ENCODE data around the gene APOC4.

The APOC4 gene

DNA sequence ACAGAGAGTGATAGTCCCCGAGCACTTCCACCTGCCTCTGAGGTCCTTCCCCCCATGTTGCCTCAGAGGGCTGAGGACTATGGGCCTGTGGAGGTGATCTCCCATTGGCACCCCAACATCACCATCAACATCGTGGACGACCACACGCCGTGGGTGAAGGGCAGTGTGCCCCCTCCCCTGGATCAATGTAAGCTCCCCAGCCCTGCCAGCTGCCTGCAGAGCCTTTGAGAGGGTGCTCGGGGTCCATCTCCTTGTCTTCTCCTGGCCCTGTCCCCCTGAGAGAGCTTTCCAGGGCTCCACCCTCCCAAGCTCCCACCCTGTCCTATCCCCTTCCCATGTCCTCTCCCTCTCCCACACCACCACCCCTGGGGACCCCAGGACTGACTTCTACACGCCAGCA is 44.4 kb downstream of the APOC4 start:
- no peak overlapping the region for H3K4me3 Mint-ChIP-seq
- no peaks in the 10 kb centered on the region for H3K27me3 Mint-ChIP-seq (ENCODE audit: low read depth, poor library complexity)
- H3K4me1 Mint-ChIP-seq = no peaks in the 10 kb centered on the region
- no peaks in the 10 kb centered on the region for H3K9me3 Mint-ChIP-seq
- no peak overlapping the region for H3K27ac Mint-ChIP-seq
- DNase-seq = no peak
- peaks cover 18% of the 10 kb centered on the region for H3K36me3 Mint-ChIP-seq (ENCODE audit: low read depth)
- TF ChIP-seq, protein P1, sequence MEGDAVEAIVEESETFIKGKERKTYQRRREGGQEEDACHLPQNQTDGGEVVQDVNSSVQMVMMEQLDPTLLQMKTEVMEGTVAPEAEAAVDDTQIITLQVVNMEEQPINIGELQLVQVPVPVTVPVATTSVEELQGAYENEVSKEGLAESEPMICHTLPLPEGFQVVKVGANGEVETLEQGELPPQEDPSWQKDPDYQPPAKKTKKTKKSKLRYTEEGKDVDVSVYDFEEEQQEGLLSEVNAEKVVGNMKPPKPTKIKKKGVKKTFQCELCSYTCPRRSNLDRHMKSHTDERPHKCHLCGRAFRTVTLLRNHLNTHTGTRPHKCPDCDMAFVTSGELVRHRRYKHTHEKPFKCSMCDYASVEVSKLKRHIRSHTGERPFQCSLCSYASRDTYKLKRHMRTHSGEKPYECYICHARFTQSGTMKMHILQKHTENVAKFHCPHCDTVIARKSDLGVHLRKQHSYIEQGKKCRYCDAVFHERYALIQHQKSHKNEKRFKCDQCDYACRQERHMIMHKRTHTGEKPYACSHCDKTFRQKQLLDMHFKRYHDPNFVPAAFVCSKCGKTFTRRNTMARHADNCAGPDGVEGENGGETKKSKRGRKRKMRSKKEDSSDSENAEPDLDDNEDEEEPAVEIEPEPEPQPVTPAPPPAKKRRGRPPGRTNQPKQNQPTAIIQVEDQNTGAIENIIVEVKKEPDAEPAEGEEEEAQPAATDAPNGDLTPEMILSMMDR (IDR thresholded peaks at IDR 0.05) = no peak

DNA sequence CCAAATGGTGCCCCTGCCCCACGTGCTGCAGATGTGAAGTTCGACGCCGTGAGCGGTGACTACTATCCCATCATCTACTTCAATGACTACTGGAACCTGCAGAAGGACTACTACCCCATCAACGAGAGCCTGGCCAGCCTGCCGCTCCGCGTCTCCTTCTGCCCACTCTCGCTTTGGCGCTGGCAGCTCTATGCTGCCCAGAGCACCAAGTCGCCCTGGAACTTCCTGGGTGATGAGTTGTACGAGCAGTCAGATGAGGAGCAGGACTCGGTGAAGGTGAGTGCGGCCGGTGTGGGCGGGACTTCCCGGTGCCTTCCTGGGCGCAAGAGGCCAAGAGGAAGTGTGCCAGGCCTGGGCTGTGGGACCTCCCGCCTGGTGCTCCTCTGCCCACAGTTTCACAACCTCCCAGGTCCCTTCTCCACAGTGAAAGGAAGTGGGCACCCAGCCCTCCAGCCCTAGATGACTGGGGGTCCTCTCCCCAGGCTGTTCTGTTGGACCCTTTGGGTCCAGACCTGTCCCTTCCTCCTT is 45.2 kb downstream of the APOC4 start:
- Mint-ChIP-seq H3K36me3 (ENCODE audit: low read depth) (peaks cover 23% of the 10 kb centered on the region), H3K27ac (no peak overlapping the region)
- no peak for DNase-seq

DNA sequence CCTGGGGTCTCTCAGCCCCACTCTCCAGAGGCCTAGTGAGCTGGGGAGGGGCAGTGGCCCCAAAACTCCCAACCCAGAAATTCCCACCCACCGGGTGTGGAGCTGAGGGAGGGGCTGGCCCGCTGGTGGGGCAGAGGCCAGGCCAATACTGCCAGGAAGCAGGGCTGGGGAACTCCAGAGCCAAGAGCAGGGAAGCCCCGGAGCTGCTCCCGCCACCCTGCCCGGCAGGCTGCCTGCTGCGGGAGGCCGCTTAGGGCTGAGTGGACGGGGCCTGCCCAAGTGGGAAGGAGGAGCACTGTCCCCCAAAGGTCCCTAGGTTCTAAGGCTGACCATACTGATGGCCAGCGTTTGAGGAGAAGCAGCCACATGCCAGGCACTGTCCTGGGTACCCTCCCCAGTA is 46.2 kb downstream of the APOC4 start:
- Mint-ChIP-seq H3K4me3 (no peak overlapping the region), H3K4me1 (no peaks in the 10 kb centered on the region), H3K27me3 (ENCODE audit: low read depth, poor library complexity) (peaks cover 2% of the 10 kb centered on the region), H3K36me3 (ENCODE audit: low read depth) (peaks cover 23% of the 10 kb centered on the region), H3K27ac (no peak overlapping the region), H3K9me3 (no peaks in the 10 kb centered on the region)
- TF ChIP-seq, protein P1 (IDR thresholded peaks at IDR 0.05) = no peak
- DNase-seq = no peak

More for the DNA sequence above, 45.2 kb downstream of the APOC4 start:
- Mint-ChIP-seq H3K4me1 (no peaks in the 10 kb centered on the region), H3K4me3 (no peak overlapping the region), H3K9me3 (no peaks in the 10 kb centered on the region), H3K27me3 (ENCODE audit: low read depth, poor library complexity) (no peaks in the 10 kb centered on the region)
- TF ChIP-seq, protein P1 (IDR thresholded peaks at IDR 0.05) = no peak

DNA sequence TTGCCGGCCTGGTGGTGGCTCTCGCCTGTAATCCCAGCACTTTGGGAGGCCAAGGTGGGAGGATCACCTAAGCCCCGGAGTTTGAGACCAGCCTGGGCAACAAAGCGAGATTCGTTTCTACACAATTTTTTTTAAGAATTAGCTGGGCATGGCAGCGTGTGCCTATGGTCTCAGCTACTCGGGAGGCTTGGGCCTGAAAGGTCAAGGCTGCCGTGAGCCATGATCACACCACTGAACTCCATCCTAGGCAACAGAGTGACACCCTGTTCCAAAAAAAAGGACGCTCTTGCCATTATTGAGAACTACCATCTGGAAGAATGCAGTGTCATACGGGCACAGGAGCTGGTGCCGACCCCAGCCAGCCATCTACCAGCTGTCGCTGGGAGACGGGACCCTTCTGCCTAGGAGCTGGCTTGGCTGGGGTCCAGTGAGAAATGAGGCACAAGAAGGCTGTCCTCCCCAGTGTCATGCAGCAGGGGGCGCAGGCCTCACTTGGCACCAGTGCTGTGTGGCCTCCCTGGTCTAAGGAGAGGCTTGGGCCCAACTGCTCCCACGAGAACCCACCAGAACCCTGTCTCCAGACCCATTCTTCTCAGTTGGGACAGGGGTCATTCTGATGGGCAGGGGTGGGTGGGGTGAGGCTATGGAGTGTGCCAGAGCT is 47.0 kb downstream of the APOC4 start:
- TF ChIP-seq, protein P1 (IDR thresholded peaks at IDR 0.05) = peak; percentile 57
- Mint-ChIP-seq H3K9me3 (no peaks in the 10 kb centered on the region), H3K27ac (no peak overlapping the region), H3K36me3 (ENCODE audit: low read depth) (peaks cover 23% of the 10 kb centered on the region), H3K4me1 (no peaks in the 10 kb centered on the region), H3K4me3 (no peak overlapping the region), H3K27me3 (ENCODE audit: low read depth, poor library complexity) (peaks cover 3% of the 10 kb centered on the region)
- peak; percentile 69 for DNase-seq

DNA sequence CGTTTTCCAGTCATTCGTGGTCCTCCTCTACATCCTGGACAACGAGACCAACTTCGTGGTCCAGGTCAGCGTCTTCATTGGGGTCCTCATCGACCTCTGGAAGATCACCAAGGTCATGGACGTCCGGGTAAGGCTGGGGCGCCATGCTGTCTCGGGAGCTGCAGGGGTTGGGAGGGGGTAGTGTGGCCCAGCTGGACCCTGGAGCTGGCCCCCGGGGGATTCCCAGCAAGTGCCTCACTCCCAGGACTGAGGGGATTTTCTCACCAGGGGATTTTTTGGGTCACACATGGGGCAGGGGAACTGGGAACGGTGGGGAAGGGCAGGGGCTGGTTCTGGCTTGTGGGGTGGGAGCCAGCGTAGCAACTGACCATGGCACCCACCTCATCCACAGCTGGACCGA is 48.4 kb downstream of the APOC4 start:
- no peaks in the 10 kb centered on the region for H3K9me3 Mint-ChIP-seq
- peak overlapping the region; percentile 51 for H3K27ac Mint-ChIP-seq
- peaks cover 3% of the 10 kb centered on the region for H3K27me3 Mint-ChIP-seq (ENCODE audit: low read depth, poor library complexity)
- TF ChIP-seq, protein P1 (IDR thresholded peaks at IDR 0.05) = no peak
- DNase-seq = no peak
- no peak overlapping the region for H3K4me3 Mint-ChIP-seq
- peaks cover 18% of the 10 kb centered on the region for H3K36me3 Mint-ChIP-seq (ENCODE audit: low read depth)
- no peaks in the 10 kb centered on the region for H3K4me1 Mint-ChIP-seq

DNA sequence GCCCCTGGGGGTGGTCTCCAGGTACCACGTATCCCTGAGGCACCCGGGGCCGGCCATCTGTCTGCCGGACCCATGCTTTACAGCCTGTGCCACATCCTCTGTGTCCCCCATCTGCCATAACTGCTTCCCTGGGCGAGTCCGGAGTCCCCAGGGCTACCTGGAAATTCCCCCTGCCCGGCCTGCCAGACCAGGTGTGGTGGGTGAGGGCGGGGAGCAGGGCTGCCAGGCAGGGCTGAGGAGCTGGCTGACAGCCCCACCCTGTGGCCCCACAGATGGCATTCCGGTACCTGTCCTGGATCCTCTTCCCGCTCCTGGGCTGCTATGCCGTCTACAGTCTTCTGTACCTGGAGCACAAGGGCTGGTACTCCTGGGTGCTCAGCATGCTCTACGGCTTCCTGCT is 48.9 kb downstream of the APOC4 start:
- DNase-seq = no peak
- Mint-ChIP-seq H3K4me1 (no peaks in the 10 kb centered on the region), H3K27ac (no peak overlapping the region), H3K4me3 (no peak overlapping the region), H3K9me3 (no peaks in the 10 kb centered on the region), H3K36me3 (ENCODE audit: low read depth) (peaks cover 13% of the 10 kb centered on the region), H3K27me3 (ENCODE audit: low read depth, poor library complexity) (peaks cover 3% of the 10 kb centered on the region)
- TF ChIP-seq, protein P1 (IDR thresholded peaks at IDR 0.05) = no peak
